C1 segment of cervical spinal cord (tissue), 14 donors: ENCODE data around the gene GTF3C5.

Experiments used
- DNase-seq, 14 donors: peaks; one replicate each; lab custom pipeline; 2025; lab: John Stamatoyannopoulos, UW

Gene GTF3C5

GRCh38 chr9:133054194-133054890, 23.5 kb downstream of the GTF3C5 start:
- peak in 1 of 14 donors; percentile 8 for DNase-seq

GRCh38 chr9:133054966-133055365, 24.2 kb downstream of the GTF3C5 start:
- no peak for DNase-seq

- no peak for DNase-seq
These were observed 25.1 kb downstream of the GTF3C5 start for GRCh38 chr9:133055788-133056420.

- DNase-seq: no peak
These were observed 25.7 kb downstream of the GTF3C5 start for GRCh38 chr9:133056533-133056932.

- DNase-seq: no peak
These were observed 26.2 kb downstream of the GTF3C5 start for GRCh38 chr9:133057006-133057405.

GRCh38 chr9:133057553-133057952, 26.8 kb downstream of the GTF3C5 start:
- DNase-seq: no peak

- DNase-seq: no peak
These were observed 27.3 kb downstream of the GTF3C5 start for GRCh38 chr9:133058071-133058470.

GRCh38 chr9:133058550-133059320, 27.9 kb downstream of the GTF3C5 start:
- no peak for DNase-seq

- no peak for DNase-seq
These were observed 28.8 kb downstream of the GTF3C5 start for GRCh38 chr9:133059623-133060022.

- DNase-seq: no peak
These were observed 29.6 kb downstream of the GTF3C5 start for GRCh38 chr9:133060417-133060841.

GRCh38 chr9:133061019-133061763, 30.4 kb downstream of the GTF3C5 start:
- DNase-seq: peak in 3 of 14 donors; percentile 4 to 47 (median 39)

GRCh38 chr9:133061764-133062145, 31.0 kb downstream of the GTF3C5 start, which contains the start of gene CEL:
CEL (plus strand) TSS chr9:133061981; CDS start chr9:133062003, 22 bp downstream.
- DNase-seq: peak in 1 of 14 donors; percentile 33

- DNase-seq: peak in 1 of 14 donors; percentile 18
These were observed 31.8 kb downstream of the GTF3C5 start for GRCh38 chr9:133062569-133062968.

- no peak for DNase-seq
These were observed 32.3 kb downstream of the GTF3C5 start for GRCh38 chr9:133063159-133063499.

GRCh38 chr9:133063500-133064231, 32.9 kb downstream of the GTF3C5 start:
- peak in 1 of 14 donors; percentile 30 for DNase-seq

GRCh38 chr9:133064241-133065069, 33.7 kb downstream of the GTF3C5 start:
- no peak for DNase-seq

GRCh38 chr9:133065070-133065388, 34.2 kb downstream of the GTF3C5 start:
- DNase-seq: no peak

- DNase-seq: no peak
These were observed 35.6 kb downstream of the GTF3C5 start for GRCh38 chr9:133066181-133066983.

GRCh38 chr9:133067006-133067405, 36.2 kb downstream of the GTF3C5 start:
- DNase-seq: no peak
